H9 (cell line): ENCODE data around the gene FLRT2. TPM values are rescaled to one million over a fixed set of nuclear protein-coding genes. Genes with fewer than 3 reads are reported as not detected.

Source experiments
- DNase-seq: peaks from one replicate; pipeline ENCODE4 v3.0.0-alpha.2; 2017
- H2AFZ ChIP-seq: one replicate; pipeline ENCODE4 v1.6.1; 2013; ENCODE audit warnings: mild to moderate bottlenecking, low read length, control low read depth, moderate library complexity
- H2AK5ac ChIP-seq: 2 replicates; pipeline ENCODE4 v1.6.1; 2013; ENCODE audit warnings: low read length, control low read depth, mixed read lengths; ENCODE audit not compliant: insufficient read length
- H2BK120ac ChIP-seq: one replicate; pipeline ENCODE4 v1.6.1; 2013; ENCODE audit warnings: low read depth, mild to moderate bottlenecking, low read length, control low read depth, inconsistent platforms; ENCODE audit not compliant: poor library complexity, severe bottlenecking
- H2BK12ac ChIP-seq: 2 replicates; pipeline ENCODE4 v1.6.1; 2013; ENCODE audit warnings: low read length, control low read depth, mixed read lengths, low read depth; ENCODE audit not compliant: insufficient read length
- H2BK15ac ChIP-seq: 2 replicates; pipeline ENCODE4 v1.6.1; 2013; ENCODE audit warnings: low read depth, low read length, control low read depth
- H2BK20ac ChIP-seq: one replicate; pipeline ENCODE4 v1.6.1; 2013; ENCODE audit warnings: low read depth, mild to moderate bottlenecking, low read length, control low read depth, inconsistent platforms; ENCODE audit not compliant: poor library complexity, severe bottlenecking
- H2BK5ac ChIP-seq: 2 replicates; pipeline ENCODE4 v1.6.1; 2013; ENCODE audit warnings: low read length, control low read depth, mixed read lengths; ENCODE audit not compliant: insufficient read length
- H3K14ac ChIP-seq: 2 replicates; pipeline ENCODE4 v1.6.1; 2013; ENCODE audit warnings: low read length, control low read depth; ENCODE audit not compliant: insufficient read depth
- H3K18ac ChIP-seq: 2 replicates; pipeline ENCODE4 v1.6.1; 2013; ENCODE audit warnings: low read depth, mild to moderate bottlenecking, mixed read lengths, low read length, control low read depth; ENCODE audit not compliant: insufficient read length
- H3K23ac ChIP-seq: 2 replicates; pipeline ENCODE4 v1.6.1; 2013; ENCODE audit warnings: low read length, control low read depth, mixed read lengths, low read depth; ENCODE audit not compliant: insufficient read length
- H3K23me2 ChIP-seq: 2 replicates; pipeline ENCODE4 v1.6.1; 2013; ENCODE audit warnings: low read depth, mild to moderate bottlenecking, mixed read lengths, low read length, control low read depth; ENCODE audit not compliant: insufficient read length, poor library complexity, severe bottlenecking
- H3K27ac ChIP-seq: 2 replicates; pipeline ENCODE4 v1.5.1; 2013; ENCODE audit warnings: low read length, control low read depth, mixed read lengths, low read depth; ENCODE audit not compliant: insufficient read length
- H3K27me3 ChIP-seq: 2 replicates; pipeline ENCODE4 v1.6.1; 2013; ENCODE audit warnings: low read length, control low read depth, inconsistent platforms; ENCODE audit not compliant: insufficient read depth
- H3K4ac ChIP-seq: 2 replicates; pipeline ENCODE4 v1.6.1; 2013; ENCODE audit warnings: low read depth, mild to moderate bottlenecking, control low read depth, inconsistent platforms, low read length, moderate library complexity
- H3K4me1 ChIP-seq: 2 replicates; pipeline ENCODE4 v1.6.1; 2013; ENCODE audit warnings: low read length, control low read depth, inconsistent platforms; ENCODE audit not compliant: insufficient read depth
- H3K4me2 ChIP-seq: 2 replicates; pipeline ENCODE4 v1.6.1; 2013; ENCODE audit warnings: low read length, control low read depth, mixed read lengths; ENCODE audit not compliant: insufficient read length, insufficient read depth
- H3K56ac ChIP-seq: 2 replicates; pipeline ENCODE4 v1.6.1; 2013; ENCODE audit warnings: low read depth, mild to moderate bottlenecking, mixed read lengths, low read length, control low read depth; ENCODE audit not compliant: insufficient read length
- H3K79me1 ChIP-seq: 2 replicates; pipeline ENCODE4 v1.6.1; 2013; ENCODE audit warnings: low read depth, mild to moderate bottlenecking, moderate library complexity, low read length, control low read depth, inconsistent platforms; ENCODE audit not compliant: insufficient read depth, poor library complexity, severe bottlenecking
- H3K79me2 ChIP-seq: 2 replicates; pipeline ENCODE4 v1.6.1; 2013; ENCODE audit warnings: low read length, control low read depth, inconsistent platforms; ENCODE audit not compliant: insufficient read depth
- H3K9ac ChIP-seq: 2 replicates; pipeline ENCODE4 v1.6.1; 2013; ENCODE audit warnings: low read length, control low read depth, mixed read lengths; ENCODE audit not compliant: insufficient read length; ENCODE audit errors: extremely low read depth
- H3K9me3 ChIP-seq: one replicate; pipeline ENCODE4 v1.6.1; 2013; ENCODE audit warnings: low read depth, low read length, inconsistent platforms; ENCODE audit not compliant: control insufficient read depth
- H3T11ph ChIP-seq: one replicate; pipeline ENCODE4 v1.6.1; 2013; ENCODE audit warnings: mild to moderate bottlenecking, low read length, control low read depth, inconsistent platforms
- H4K20me1 ChIP-seq: one replicate; pipeline ENCODE4 v1.6.1; 2013; ENCODE audit not compliant: control insufficient read depth, insufficient read length, insufficient read depth
- H4K5ac ChIP-seq: 2 replicates; pipeline ENCODE4 v1.6.1; 2013; ENCODE audit warnings: low read depth, mild to moderate bottlenecking, mixed read lengths, low read length, control low read depth; ENCODE audit not compliant: insufficient read length
- H4K8ac ChIP-seq: replicated peaks from 2 replicates; pipeline ENCODE4 v1.6.1; 2013; ENCODE audit warnings: low read length, control low read depth, mixed read lengths, low read depth; ENCODE audit not compliant: insufficient read length
- H4K91ac ChIP-seq: 2 replicates; pipeline ENCODE4 v1.6.1; 2013; ENCODE audit warnings: low read depth, mild to moderate bottlenecking, moderate library complexity, mixed read lengths, low read length, control low read depth; ENCODE audit not compliant: insufficient read length
- H3K27ac Mint-ChIP-seq, 3 experiments: 2 replicates in 2 of 3; 3 replicates in 1 of 3; pipeline ENCODE4 v1.8.0; 2020 to 2021; ENCODE audit warnings: mixed read lengths in 3 of 3, mild to moderate bottlenecking in 1 of 3, moderate library complexity in 1 of 3
- H3K27me3 Mint-ChIP-seq: 2 replicates; pipeline ENCODE4 v1.8.0; 2021; ENCODE audit warnings: low read depth, mild to moderate bottlenecking, moderate library complexity, mixed read lengths
- H3K36me3 Mint-ChIP-seq, 3 experiments: 2 replicates in 2 of 3; 3 replicates in 1 of 3; pipeline ENCODE4 v1.8.0; 2020 to 2021; ENCODE audit warnings: low read depth in 3 of 3, mixed read lengths in 3 of 3; ENCODE audit not compliant: insufficient read depth in 1 of 3
- H3K4me1 Mint-ChIP-seq, 2 experiments: 2 replicates each; pipeline ENCODE4 v1.8.0; 2020; ENCODE audit warnings: mixed read lengths in 2 of 2
- H3K4me3 Mint-ChIP-seq, 2 experiments: 2 replicates in 1 of 2; 3 replicates in 1 of 2; pipeline ENCODE4 v1.8.0; 2020 to 2021; ENCODE audit warnings: mild to moderate bottlenecking in 2 of 2, mixed read lengths in 2 of 2, moderate library complexity in 1 of 2
- H3K9me3 Mint-ChIP-seq, 2 experiments: 2 replicates in 1 of 2; 3 replicates in 1 of 2; pipeline ENCODE4 v1.8.0; 2020; ENCODE audit warnings: mild to moderate bottlenecking in 2 of 2, mixed read lengths in 2 of 2, moderate library complexity in 1 of 2
- WGBS: extraction: QIAGEN DNeasy Blood & Tissue Kit; methylation state at CpG from one replicate; pipeline ENCODE4 v1.1.7; 2013; ENCODE audit warnings: missing lambda C conversion rate, low lambda C conversion rate, mixed read lengths; ENCODE audit not compliant: insufficient read length; ENCODE audit errors: extremely low coverage; 5-methylcytosine and 5-hydroxymethylcytosine counted together
- total RNA-seq: library from RNA; stranded (reverse); gene quantifications from 2 replicates; pipeline ENCODE4 v1.2.1, GENCODE V29; 2021
- TF ChIP-seq, protein P1 (sequence below): fragments of 200-600 bp; sonication (generic); conservative IDR thresholded peaks from 3 replicates; pipeline ENCODE4 v1.8.0; 2021; ENCODE audit warnings: antibody characterized with exemption, mild to moderate bottlenecking

The FLRT2 gene
- total RNA-seq, 1 experiment from 2014 or later = 3.3 TPM

DNA sequence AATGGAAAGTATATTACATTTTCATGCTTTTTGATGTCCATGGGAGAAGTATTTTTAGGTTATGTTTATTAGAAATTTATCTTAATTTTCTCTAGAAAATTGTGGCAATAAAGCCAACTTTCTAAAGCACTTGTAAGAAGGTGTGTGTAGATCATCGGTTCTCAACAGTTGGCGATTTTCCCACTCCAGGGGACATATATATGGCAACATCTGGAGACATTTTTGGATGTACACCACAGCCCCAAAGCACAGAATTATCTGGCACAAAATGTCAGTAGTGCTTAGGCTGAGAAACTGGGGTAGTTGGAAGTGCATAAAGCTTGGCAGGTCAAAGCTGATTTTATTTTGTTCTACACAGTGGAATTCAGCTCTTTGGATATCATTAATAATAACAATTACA, 86.9 kb downstream of the FLRT2 start:
- Mint-ChIP-seq H3K27ac (no peak overlapping the region), H3K4me1 (peaks cover 23 to 30% of the 10 kb centered on the region in 2 experiments), H3K27me3 (no peaks in the 10 kb centered on the region), H3K4me3 (no peak overlapping the region), H3K36me3 (peaks cover 0 to 8% (median 6%) of the 10 kb centered on the region in 3 experiments; a peak in 5 of 7 replicates), H3K9me3 (no peaks in the 10 kb centered on the region)
- no peaks in the 10 kb centered on the region; the same call in 1 of the 2 replicates for H3K27me3 ChIP-seq
- no peaks in the 10 kb centered on the region; the same call in 1 of the 2 replicates for H3K4me1 ChIP-seq
- no peaks in the 10 kb centered on the region for H4K20me1 ChIP-seq
- no peak overlapping the region for H2AFZ ChIP-seq
- H3K56ac ChIP-seq = no peak overlapping the region
- H4K8ac ChIP-seq = no peak overlapping the region
- no peaks in the 10 kb centered on the region for H3K79me1 ChIP-seq
- H3K23ac ChIP-seq = no peak overlapping the region
- no peak overlapping the region for H2BK5ac ChIP-seq
- H2BK20ac ChIP-seq = no peak overlapping the region
- no peaks in the 10 kb centered on the region for H3K9me3 ChIP-seq
- no peak overlapping the region for H3T11ph ChIP-seq
- TF ChIP-seq, protein P1, sequence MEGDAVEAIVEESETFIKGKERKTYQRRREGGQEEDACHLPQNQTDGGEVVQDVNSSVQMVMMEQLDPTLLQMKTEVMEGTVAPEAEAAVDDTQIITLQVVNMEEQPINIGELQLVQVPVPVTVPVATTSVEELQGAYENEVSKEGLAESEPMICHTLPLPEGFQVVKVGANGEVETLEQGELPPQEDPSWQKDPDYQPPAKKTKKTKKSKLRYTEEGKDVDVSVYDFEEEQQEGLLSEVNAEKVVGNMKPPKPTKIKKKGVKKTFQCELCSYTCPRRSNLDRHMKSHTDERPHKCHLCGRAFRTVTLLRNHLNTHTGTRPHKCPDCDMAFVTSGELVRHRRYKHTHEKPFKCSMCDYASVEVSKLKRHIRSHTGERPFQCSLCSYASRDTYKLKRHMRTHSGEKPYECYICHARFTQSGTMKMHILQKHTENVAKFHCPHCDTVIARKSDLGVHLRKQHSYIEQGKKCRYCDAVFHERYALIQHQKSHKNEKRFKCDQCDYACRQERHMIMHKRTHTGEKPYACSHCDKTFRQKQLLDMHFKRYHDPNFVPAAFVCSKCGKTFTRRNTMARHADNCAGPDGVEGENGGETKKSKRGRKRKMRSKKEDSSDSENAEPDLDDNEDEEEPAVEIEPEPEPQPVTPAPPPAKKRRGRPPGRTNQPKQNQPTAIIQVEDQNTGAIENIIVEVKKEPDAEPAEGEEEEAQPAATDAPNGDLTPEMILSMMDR = no peak
- H3K18ac ChIP-seq = no peak overlapping the region
- no peaks in the 10 kb centered on the region for H3K23me2 ChIP-seq
- H3K27ac ChIP-seq = no peak overlapping the region
- H4K5ac ChIP-seq = no peak overlapping the region
- no peak overlapping the region for H2BK120ac ChIP-seq
- H3K14ac ChIP-seq = no peak overlapping the region
- H4K91ac ChIP-seq = no peak overlapping the region
- H3K9ac ChIP-seq = no peak overlapping the region
- DNase-seq = no peak
- H3K79me2 ChIP-seq = no peaks in the 10 kb centered on the region
- H3K4ac ChIP-seq = no peak overlapping the region
- WGBS = no CpG with 5 or more reads among the region's 2 CpGs
- no peak overlapping the region for H2AK5ac ChIP-seq
- H2BK12ac ChIP-seq = no peak overlapping the region
- H2BK15ac ChIP-seq = no peak overlapping the region
- no peak overlapping the region for H3K4me2 ChIP-seq
